Vein endothelial cell (primary cell): ENCODE results near the gene CCDC24. TPM values are rescaled to one million over a fixed set of nuclear protein-coding genes. Genes with fewer than 3 reads are reported as not detected.

Source experiments
- total RNA-seq: library from RNA; depleted of rRNA; stranded (reverse); fragments of >200 nt; gene quantifications from 2 replicates; pipeline ENCODE4 v1.2.3, GENCODE V29; 2012

The CCDC24 gene
- 2.5 and 2.9 TPM in 2 replicates for total RNA-seq

GRCh38 chr1:43991476-43992231 is at the start of gene CCDC24:
TSS of gene CCDC24 (plus strand) at chr1:43991599. CDS start at chr1:43991879, 280 bp downstream.

GRCh38 chr1:43946236-43947060 is 45.0 kb upstream of the CCDC24 start, which contains the start of gene IPO13:
TSS of gene IPO13 (plus strand) at chr1:43946950. CDS start at chr1:43947601, 651 bp downstream.

GRCh38 chr1:43969746-43970466 is 21.5 kb upstream of the CCDC24 start, which contains the start of gene DPH2:
TSS of gene DPH2 (plus strand) at chr1:43970010. CDS start at chr1:43970176, 166 bp downstream.

GRCh38 chr1:43974443-43975248 is 16.8 kb upstream of the CCDC24 start, which contains the start of gene ATP6V0B:
TSS of gene ATP6V0B (plus strand) at chr1:43974960. CDS start at chr1:43975041, 81 bp downstream.

GRCh38 chr1:43978551-43979260 is 12.7 kb upstream of the CCDC24 start, which contains the start of gene B4GALT2:
TSS of gene B4GALT2 (plus strand) at chr1:43979210. CDS start at chr1:43981161, 1,951 bp downstream.

GRCh38 chr1:44031252-44032169 is 40.1 kb downstream of the CCDC24 start, which contains the start of gene SLC6A9:
TSS of gene SLC6A9 (minus strand) at chr1:44031462. CDS start at chr1:44024277, 7,185 bp downstream.

Other genes starting within 250 kb of the CCDC24 start
- gene ARTN, start 57.8 kb upstream of the CCDC24 start, total RNA-seq, result not detected in 2 replicates
- gene IPO13, start 44.6 kb upstream of the CCDC24 start, total RNA-seq, result 14.6 and 18.0 TPM in 2 replicates
- 22.9 and 26.4 TPM in 2 replicates for gene DPH2, start 21.6 kb upstream of the CCDC24 start, total RNA-seq
- 83.9 and 85.5 TPM in 2 replicates for gene ATP6V0B, start 16.6 kb upstream of the CCDC24 start, total RNA-seq
- 93.0 and 109 TPM in 2 replicates for gene B4GALT2, start 12.4 kb upstream of the CCDC24 start, total RNA-seq
- 0.29 and 0.65 TPM in 2 replicates for gene SLC6A9, start 39.9 kb downstream of the CCDC24 start, total RNA-seq
- gene KLF17, start 127.2 kb downstream of the CCDC24 start, total RNA-seq, result not detected in 2 replicates
- not detected in 2 replicates for gene KLF18, start 150.0 kb downstream of the CCDC24 start, total RNA-seq
- 16.6 and 16.7 TPM in 2 replicates for gene DMAP1, start 221.9 kb downstream of the CCDC24 start, total RNA-seq